Measurements from ENCODE around the gene EIF4A3. TPM values are rescaled to one million over a fixed set of nuclear protein-coding genes. Genes with fewer than 3 reads are reported as not detected.

EIF4A3 gene
- total RNA-seq, 1 experiment from 2014 or later, result 215 TPM

DNA sequence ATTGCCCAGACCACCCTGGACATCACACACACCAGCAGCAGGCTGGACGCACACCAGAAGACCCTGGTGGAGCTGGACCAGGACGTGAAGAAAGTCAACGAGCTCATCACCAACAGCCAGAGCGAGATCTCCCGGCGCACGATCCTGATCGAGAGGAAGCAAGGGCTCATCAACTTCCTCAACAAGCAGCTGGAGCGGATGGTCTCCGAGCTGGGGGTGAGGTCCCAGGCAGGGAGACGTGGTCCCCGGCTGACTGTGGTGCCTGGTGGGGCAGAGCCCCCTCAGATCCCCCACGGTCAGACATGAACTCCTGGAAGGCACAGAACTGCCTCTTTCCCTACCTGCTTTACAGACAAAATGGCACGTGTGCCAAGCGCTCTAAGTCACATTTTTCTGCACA lies 62.2 kb downstream of the EIF4A3 start:
- Histone ChIP-seq H3K4me3 (no peak overlapping the region), H3K9me3 (no peaks in the 10 kb centered on the region), H3K36me3 (no peaks in the 10 kb centered on the region), H3K27me3 (no peaks in the 10 kb centered on the region)
- no peak for DNase-seq

Other genes starting within 250 kb of the EIF4A3 start
- gene TBC1D16, start 111.3 kb downstream of the EIF4A3 start, total RNA-seq (2014; rRNA removed; shearing (Covaris generic); ENCODE audit: low replicate concordance), result 15.0 and 23.6 TPM in 2 replicates
- gene CCDC40, start 110.5 kb downstream of the EIF4A3 start, total RNA-seq (2014; rRNA removed; shearing (Covaris generic); ENCODE audit: low replicate concordance), result 5.4 and 9.7 TPM in 2 replicates
- gene GAA, start 45.5 kb downstream of the EIF4A3 start, total RNA-seq (2014; rRNA removed; shearing (Covaris generic); ENCODE audit: low replicate concordance), result 22.0 and 23.6 TPM in 2 replicates
- 0.10 TPM in 1 of 2 replicates, not detected in the other for gene CARD14, start 22.9 kb upstream of the EIF4A3 start, total RNA-seq (2014; rRNA removed; shearing (Covaris generic); ENCODE audit: low replicate concordance)
- 18.7 and 23.6 TPM in 2 replicates for gene SGSH, start 73.2 kb upstream of the EIF4A3 start, total RNA-seq (2014; rRNA removed; shearing (Covaris generic); ENCODE audit: low replicate concordance)
- gene SLC26A11, start 73.3 kb upstream of the EIF4A3 start, total RNA-seq (2014; rRNA removed; shearing (Covaris generic); ENCODE audit: low replicate concordance), result 1.9 and 7.3 TPM in 2 replicates
- 22.5 and 22.6 TPM in 2 replicates for gene RNF213, start 113.7 kb upstream of the EIF4A3 start, total RNA-seq (2014; rRNA removed; shearing (Covaris generic); ENCODE audit: low replicate concordance)